HepG2 (cell line): ENCODE results near the gene CYP27B1. TPM values are rescaled to one million over a fixed set of nuclear protein-coding genes. Genes with fewer than 3 reads are reported as not detected.

Experiments used
- GABPB1 ChIP-seq: IDR thresholded peaks from 2 replicates; pipeline ENCODE4 v1.6.1; 2016; ENCODE audit warnings: mild to moderate bottlenecking, missing genetic modification reagents, moderate library complexity, missing compliant biosample characterization
- GTF2F1 ChIP-seq: fragments of 150-350 bp; IDR thresholded peaks from 2 replicates; pipeline ENCODE4 v1.6.1; 2014; ENCODE audit warnings: low read length
- HMGXB3 ChIP-seq: sonication (generic); formaldehyde crosslinking; IDR thresholded peaks from 2 replicates; pipeline ENCODE4 v1.4.0; 2020; ENCODE audit warnings: missing genetic modification reagents, borderline replicate concordance
- HNRNPK ChIP-seq: fragments of 200-400 bp; formaldehyde crosslinking; IDR thresholded peaks from 2 replicates; pipeline ENCODE4 v1.6.1; 2018; ENCODE audit warnings: low read length, low read depth, moderate library complexity, mild to moderate bottlenecking; ENCODE audit not compliant: poor library complexity, severe bottlenecking
- NFYC ChIP-seq: IDR thresholded peaks from 2 replicates; pipeline ENCODE4 v1.6.1; 2016; ENCODE audit warnings: missing genetic modification reagents, missing compliant biosample characterization
- TCF7L2 ChIP-seq: IDR thresholded peaks from 2 replicates; pipeline ENCODE4 v1.6.1; 2011; ENCODE audit warnings: mild to moderate bottlenecking, low read depth, low read length, moderate library complexity
- USF2 ChIP-seq, 2 experiments: sonication (generic) in 1 of 2; formaldehyde crosslinking in 1 of 2; IDR thresholded peaks; 2 replicates each; pipeline versions ENCODE4 v1.5.1 to v1.6.1; 2011 to 2020; ENCODE audit warnings: borderline replicate concordance in 1 of 2, low read depth in 1 of 2, low read length in 1 of 2, mild to moderate bottlenecking in 1 of 2, missing genetic modification reagents in 1 of 2, moderate library complexity in 1 of 2
- ZBTB39 ChIP-seq: sonication (generic); formaldehyde crosslinking; IDR thresholded peaks from 2 replicates; pipeline ENCODE4 v1.5.0; 2020; ENCODE audit warnings: missing genetic modification reagents
- ZFY ChIP-seq: sonication (generic); formaldehyde crosslinking; IDR thresholded peaks from 2 replicates; pipeline ENCODE4 v1.4.0; 2020; ENCODE audit warnings: missing genetic modification reagents
- ZMYM4 ChIP-seq: sonication (generic); formaldehyde crosslinking; IDR thresholded peaks from 2 replicates; pipeline ENCODE4 v1.8.1; 2023; ENCODE audit warnings: mild to moderate bottlenecking, missing genetic modification reagents
- ZNF224 ChIP-seq: sonication (generic); formaldehyde crosslinking; IDR thresholded peaks from 2 replicates; pipeline ENCODE4 v1.5.0; 2020; ENCODE audit warnings: mild to moderate bottlenecking, missing genetic modification reagents
- ZNF281 ChIP-seq: sonication (generic); formaldehyde crosslinking; IDR thresholded peaks from 2 replicates; pipeline ENCODE4 v1.4.0; 2020; ENCODE audit warnings: missing genetic modification reagents, borderline replicate concordance
- ZNF850 ChIP-seq: sonication (generic); formaldehyde crosslinking; conservative IDR thresholded peaks from 2 replicates; pipeline ENCODE4 v1.9.0; 2021; ENCODE audit warnings: mild to moderate bottlenecking, missing genetic modification reagents
- polyA plus RNA-seq, 8 experiments: library from polyadenylated mRNA; depleted of rRNA in 3 of 8; stranded (reverse) in 7 of 8; unstranded in 1 of 8; fragments of >200 nt; fragmentation: Illumina TruSeq in 4 of 8; extraction: Trizol in 4 of 8; gene quantifications; 2 replicates each; pipeline versions ENCODE4 v1.2.1 to v1.2.3, GENCODE V29; 2011 to 2016; ENCODE audit warnings: low read depth in 4 of 8, missing spikeins in 1 of 8, mixed read lengths in 1 of 8; ENCODE audit not compliant: insufficient read depth in 1 of 8
- total RNA-seq, 5 experiments: library from RNA; depleted of rRNA; stranded (reverse); fragments of >200 nt; fragmentation: Illumina TruSeq; extraction: Trizol; gene quantifications; 2 replicates each; pipeline ENCODE4 v1.2.3, GENCODE V29; 2016; ENCODE audit warnings: low read depth in 1 of 5

Gene CYP27B1
- total and polyA plus RNA-seq, 2 of the 13 experiments (the other 11 are each of a cell fraction or from before 2014, with no cell fraction given): 2.3 to 3.0 TPM

- TF ChIP-seq USF2 (IDR thresholded peaks at IDR 0.05; ENCODE audit: low read depth, low read length): no peak
- 0 out of 2 replicates have a peak, but pooled peaks have one; percentile 44 for TF ChIP-seq USF2 (CRISPR knock-in tag; IDR thresholded peaks at IDR 0.05; ENCODE audit: borderline replicate concordance)
- peak; percentile 35; the same call in 1 of the 2 replicates for TF ChIP-seq ZNF281 (CRISPR knock-in tag)
- no peak for TF ChIP-seq ZBTB39
- TF ChIP-seq TCF7L2: no peak
- TF ChIP-seq ZNF224: 0 out of 2 replicates have a peak, but pooled peaks have one; percentile 69
- peak; percentile 48; the same call in 1 of the 2 replicates for TF ChIP-seq ZMYM4
- peak; percentile 38 for TF ChIP-seq HNRNPK
- peak; percentile 64; the same call in 1 of the 2 replicates for TF ChIP-seq ZFY (CRISPR knock-in tag)
- 0 out of 2 replicates have a peak, but pooled peaks have one; percentile 6 for TF ChIP-seq HMGXB3 (CRISPR knock-in tag)
- peak; percentile 77 for TF ChIP-seq GABPB1 (CRISPR knock-in tag)
- peak; percentile 92 for TF ChIP-seq NFYC
- no peak for TF ChIP-seq ZNF850 (CRISPR knock-in tag)
- TF ChIP-seq GTF2F1: peak; percentile 53; the same call in 1 of the 2 replicates
These were observed 21.9 kb downstream of the CYP27B1 start, which contains the start of gene TSPAN31 (continued) for GRCh38 chr12:57744777-57745484.
